ENCODE results near the gene NXPH1.

The NXPH1 gene

DNA sequence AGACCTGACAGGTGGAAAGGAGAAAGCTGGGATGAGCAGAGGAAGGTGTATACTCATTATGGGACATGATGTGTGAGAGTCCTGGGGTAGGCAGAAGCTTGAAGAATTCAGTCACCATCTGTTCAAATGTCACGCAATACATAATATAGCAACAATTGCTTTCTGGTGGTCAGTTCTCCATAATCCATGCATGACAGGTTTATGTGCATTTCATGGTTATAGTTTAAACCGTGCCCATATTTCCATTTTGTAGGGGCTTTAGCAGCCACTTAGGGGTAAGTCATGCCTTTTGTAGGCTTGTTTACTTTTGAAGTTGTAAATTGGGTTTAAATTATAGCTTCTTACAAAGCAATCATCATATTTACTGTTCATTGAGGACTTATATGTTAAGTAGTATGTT lies 158.8 kb downstream of the NXPH1 start:
- Histone ChIP-seq H3K4me1 (no peaks in the 10 kb centered on the region), H3K36me3 (ENCODE audit: control insufficient read depth, insufficient read depth, low read length) (no peaks in the 10 kb centered on the region), H3K27me3 (ENCODE audit: control insufficient read depth, insufficient read depth, low read length) (no peaks in the 10 kb centered on the region), H3K4me2 (ENCODE audit: low read length) (no peak overlapping the region), H3K27ac (no peak overlapping the region), H3K9me3 (ENCODE audit: control insufficient read depth, low read length) (no peaks in the 10 kb centered on the region), H3K79me2 (no peaks in the 10 kb centered on the region), H3K9ac (no peak overlapping the region), H3K4me3 (ENCODE audit: low read depth, low read length) (no peak overlapping the region), H2AFZ (no peak overlapping the region)
- TF ChIP-seq, protein P1, sequence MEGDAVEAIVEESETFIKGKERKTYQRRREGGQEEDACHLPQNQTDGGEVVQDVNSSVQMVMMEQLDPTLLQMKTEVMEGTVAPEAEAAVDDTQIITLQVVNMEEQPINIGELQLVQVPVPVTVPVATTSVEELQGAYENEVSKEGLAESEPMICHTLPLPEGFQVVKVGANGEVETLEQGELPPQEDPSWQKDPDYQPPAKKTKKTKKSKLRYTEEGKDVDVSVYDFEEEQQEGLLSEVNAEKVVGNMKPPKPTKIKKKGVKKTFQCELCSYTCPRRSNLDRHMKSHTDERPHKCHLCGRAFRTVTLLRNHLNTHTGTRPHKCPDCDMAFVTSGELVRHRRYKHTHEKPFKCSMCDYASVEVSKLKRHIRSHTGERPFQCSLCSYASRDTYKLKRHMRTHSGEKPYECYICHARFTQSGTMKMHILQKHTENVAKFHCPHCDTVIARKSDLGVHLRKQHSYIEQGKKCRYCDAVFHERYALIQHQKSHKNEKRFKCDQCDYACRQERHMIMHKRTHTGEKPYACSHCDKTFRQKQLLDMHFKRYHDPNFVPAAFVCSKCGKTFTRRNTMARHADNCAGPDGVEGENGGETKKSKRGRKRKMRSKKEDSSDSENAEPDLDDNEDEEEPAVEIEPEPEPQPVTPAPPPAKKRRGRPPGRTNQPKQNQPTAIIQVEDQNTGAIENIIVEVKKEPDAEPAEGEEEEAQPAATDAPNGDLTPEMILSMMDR (IDR thresholded peaks at IDR 0.05), result no peak

DNA sequence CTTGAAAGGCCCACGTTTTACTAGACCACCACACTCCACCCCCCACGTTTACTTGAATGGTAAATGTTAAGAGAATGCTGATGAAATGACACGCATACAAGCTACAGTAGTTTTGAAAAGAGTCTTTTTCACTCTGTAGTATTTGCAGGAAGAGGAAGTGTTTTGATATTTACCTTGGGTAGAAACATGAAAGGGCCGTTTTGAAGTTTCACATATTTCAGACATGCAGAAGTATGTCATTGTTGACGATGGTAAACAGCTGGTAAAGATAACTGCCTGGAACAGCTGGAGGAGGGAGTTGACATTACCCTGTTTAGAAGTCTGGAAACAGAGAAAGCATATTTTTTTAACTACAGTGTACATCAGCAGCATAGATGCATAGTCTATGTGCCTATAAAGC lies 160.7 kb downstream of the NXPH1 start:
- Histone ChIP-seq H3K4me1 (no peaks in the 10 kb centered on the region), H3K36me3 (ENCODE audit: control insufficient read depth, insufficient read depth, low read length) (no peaks in the 10 kb centered on the region), H3K4me2 (ENCODE audit: low read length) (no peak overlapping the region), H3K4me3 (ENCODE audit: low read depth, low read length) (no peak overlapping the region), H2AFZ (no peak overlapping the region), H3K27me3 (ENCODE audit: control insufficient read depth, insufficient read depth, low read length) (no peaks in the 10 kb centered on the region), H3K27ac (no peak overlapping the region), H3K9me3 (ENCODE audit: control insufficient read depth, low read length) (no peaks in the 10 kb centered on the region), H3K9ac (no peak overlapping the region), H3K79me2 (no peaks in the 10 kb centered on the region)
- TF ChIP-seq, protein P1 (IDR thresholded peaks at IDR 0.05), result no peak

DNA sequence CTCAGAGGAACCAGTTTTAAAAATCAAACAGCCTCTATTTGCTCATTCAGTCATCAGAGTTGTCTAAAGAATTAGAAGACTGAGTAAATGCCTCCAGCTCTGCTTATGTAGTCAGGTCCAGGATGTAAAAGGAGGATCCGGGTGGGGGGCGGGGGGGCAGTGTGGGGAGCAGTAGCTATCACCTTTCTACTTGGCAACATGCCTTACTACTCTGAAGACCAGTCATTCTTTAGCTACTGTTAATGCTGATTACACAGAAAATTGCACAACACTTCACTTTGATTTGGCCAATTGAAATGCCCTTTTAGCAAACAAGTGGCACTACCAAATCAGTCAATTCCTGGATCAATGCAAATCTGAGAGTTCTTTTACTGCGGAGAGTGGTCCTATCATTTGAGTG lies 164.2 kb downstream of the NXPH1 start:
- Histone ChIP-seq H3K4me3 (ENCODE audit: low read depth, low read length) (no peak overlapping the region), H3K4me1 (no peaks in the 10 kb centered on the region), H3K79me2 (no peaks in the 10 kb centered on the region), H3K27me3 (ENCODE audit: control insufficient read depth, insufficient read depth, low read length) (no peaks in the 10 kb centered on the region), H3K4me2 (ENCODE audit: low read length) (no peak overlapping the region), H3K9ac (no peak overlapping the region), H3K9me3 (ENCODE audit: control insufficient read depth, low read length) (no peaks in the 10 kb centered on the region), H3K27ac (no peak overlapping the region), H2AFZ (no peak overlapping the region), H3K36me3 (ENCODE audit: control insufficient read depth, insufficient read depth, low read length) (no peaks in the 10 kb centered on the region)
- TF ChIP-seq, protein P1 (IDR thresholded peaks at IDR 0.05), result no peak

DNA sequence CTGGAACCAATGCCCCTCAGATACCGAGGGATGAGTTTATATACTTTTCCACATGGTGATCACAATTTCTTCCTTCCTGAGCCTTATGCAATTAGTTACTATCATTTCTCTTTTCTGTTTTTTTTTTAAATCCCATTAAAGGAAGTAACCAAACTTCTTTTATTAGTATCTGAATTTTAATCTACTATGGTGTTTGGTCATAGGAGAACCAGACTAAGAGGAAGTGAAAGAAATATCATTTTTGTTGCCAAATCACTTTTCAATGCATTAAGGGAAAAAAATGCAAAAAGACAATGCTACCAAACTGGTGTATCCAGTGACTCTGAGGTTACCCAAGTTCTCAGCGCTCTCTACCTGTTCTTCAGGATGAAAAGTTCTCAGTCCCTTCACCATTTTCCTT lies 167.7 kb downstream of the NXPH1 start:
- Histone ChIP-seq H3K4me3 (ENCODE audit: low read depth, low read length) (no peak overlapping the region), H3K79me2 (no peaks in the 10 kb centered on the region), H3K4me2 (ENCODE audit: low read length) (no peak overlapping the region), H3K36me3 (ENCODE audit: control insufficient read depth, insufficient read depth, low read length) (no peaks in the 10 kb centered on the region), H3K4me1 (no peaks in the 10 kb centered on the region), H2AFZ (no peak overlapping the region), H3K9ac (no peak overlapping the region), H3K27me3 (ENCODE audit: control insufficient read depth, insufficient read depth, low read length) (no peaks in the 10 kb centered on the region), H3K27ac (no peak overlapping the region), H3K9me3 (ENCODE audit: control insufficient read depth, low read length) (no peaks in the 10 kb centered on the region)
- TF ChIP-seq, protein P1 (IDR thresholded peaks at IDR 0.05), result no peak

DNA sequence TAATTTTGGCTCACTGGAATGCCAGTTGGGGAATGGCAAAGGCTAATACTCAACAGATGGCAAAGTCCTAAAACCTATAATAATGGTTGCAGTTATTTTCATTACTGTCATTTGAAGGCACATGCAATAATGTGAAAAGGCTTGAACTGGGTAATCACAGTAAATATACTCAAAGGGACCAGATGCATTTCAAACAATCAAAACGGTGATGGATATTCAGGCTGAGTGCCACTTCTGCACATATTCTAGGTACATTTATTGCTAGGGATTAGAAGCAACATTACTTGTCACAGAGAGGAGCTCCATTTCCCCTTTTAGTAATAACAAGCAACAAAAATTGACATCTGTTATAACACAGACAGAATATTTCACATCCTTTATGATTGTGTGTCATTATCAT lies 171.8 kb downstream of the NXPH1 start:
- no peak overlapping the region for H3K4me2 ChIP-seq (ENCODE audit: low read length)
- no peak overlapping the region for H3K27ac ChIP-seq
- no peaks in the 10 kb centered on the region for H3K9me3 ChIP-seq (ENCODE audit: control insufficient read depth, low read length)
- no peaks in the 10 kb centered on the region for H3K4me1 ChIP-seq
- H3K9ac ChIP-seq, result no peak overlapping the region
- H3K36me3 ChIP-seq (ENCODE audit: control insufficient read depth, insufficient read depth, low read length), result no peaks in the 10 kb centered on the region
- H3K4me3 ChIP-seq (ENCODE audit: low read depth, low read length), result no peak overlapping the region
- H3K79me2 ChIP-seq, result no peaks in the 10 kb centered on the region
- H2AFZ ChIP-seq, result no peak overlapping the region
- TF ChIP-seq, protein P1 (IDR thresholded peaks at IDR 0.05), result no peak
- no peaks in the 10 kb centered on the region for H3K27me3 ChIP-seq (ENCODE audit: control insufficient read depth, insufficient read depth, low read length)

Measured in parathyroid adenoma (tissue), 2 donors.